Measurements from ENCODE around the gene ACSM2B.
"Not testable (repeated sequence)": the region's sequence is repeated elsewhere in the genome, so short reads cannot be mapped to it uniquely, and the experiment has no call there.

- TF ChIP-seq EHMT2 (IDR thresholded peaks at IDR 0.05; ENCODE audit: low read depth); POLR2A (IDR thresholded peaks at IDR 0.05; ENCODE audit: low read length); MYC (IDR thresholded peaks at IDR 0.05; ENCODE audit: borderline replicate concordance, low read length); CTCF (IDR thresholded peaks at IDR 0.05); RNF2 (IDR thresholded peaks at IDR 0.05; ENCODE audit: borderline replicate concordance, low read depth); REST (IDR thresholded peaks at IDR 0.05); RAD21 (conservative IDR thresholded peaks at IDR 0.05 in 1 of 2, IDR thresholded peaks at IDR 0.05 in 1 of 2); POLR2AphosphoS2 (conservative IDR thresholded peaks at IDR 0.05; ENCODE audit: low read length); CHD4 (IDR thresholded peaks at IDR 0.05; ENCODE audit: borderline replicate concordance); ZNF302 (CRISPR knock-in tag; IDR thresholded peaks at IDR 0.05); HOXB13 (CRISPR knock-in tag; IDR thresholded peaks at IDR 0.05; ENCODE audit: low read depth); ELK1 (IDR thresholded peaks at IDR 0.05; ENCODE audit: low read depth, low read length): not testable (repeated sequence)
Measured at GRCh38 chr16:20586112-20586511, 9.9 kb upstream of the ACSM2B start.

Data from A549 (cell line).